Mammary epithelial cell (primary cell): ENCODE data around the gene FKBP1B.

Experiments
- CTCF ChIP-seq, 2 donors: IDR thresholded peaks in 1 of 2; conservative IDR thresholded peaks in 1 of 2; 2 replicates each; pipeline ENCODE4 v1.5.1; 2011 to 2012; ENCODE audit warnings: inconsistent platforms in 2 of 2, low read length in 2 of 2, mild to moderate bottlenecking in 2 of 2, control low read depth in 1 of 2, low read depth in 1 of 2; ENCODE audit not compliant: insufficient read depth in 1 of 2; ENCODE audit errors: extremely low read depth in 1 of 2
- EZH2 ChIP-seq: IDR thresholded peaks from 2 replicates; pipeline ENCODE4 v1.6.1; 2012; ENCODE audit warnings: low read length, inconsistent platforms, borderline replicate concordance

- no peak for TF ChIP-seq EZH2
- no peak for TF ChIP-seq CTCF (conservative IDR thresholded peaks at IDR 0.05 in 1 of 2, IDR thresholded peaks at IDR 0.05 in 1 of 2; ENCODE audit: extremely low read depth in 1 of 2, insufficient read depth in 1 of 2, low read depth in 1 of 2, low read length in 2 of 2)
Observed at GRCh38 chr2:24088821-24089359, 39.3 kb downstream of the FKBP1B start.
